H1 (cell line): ENCODE results near the gene UBE2O. TPM values are rescaled to one million over a fixed set of nuclear protein-coding genes. Genes with fewer than 3 reads are reported as not detected.
A peak's percentile ranks its signal among the peaks of the same experiment; 100 is the strongest.

Source experiments
- CBX5 ChIP-seq: fragments of 300-800, 300-1000 bp; sonication (generic); IDR thresholded peaks from 2 replicates; pipeline ENCODE4 v1.7.1; 2016; ENCODE audit warnings: antibody characterized with exemption, low read length, low read depth
- CTBP2 ChIP-seq: IDR thresholded peaks from 2 replicates; pipeline ENCODE4 v1.7.0; 2011; ENCODE audit warnings: borderline replicate concordance, mild to moderate bottlenecking, moderate library complexity, mixed read lengths, low read length; ENCODE audit not compliant: insufficient read depth, insufficient read length
- HDAC2 ChIP-seq, 2 experiments: fragments of 300-600 bp in 1 of 2; sonication (generic) in 1 of 2; IDR thresholded peaks; 2 replicates each; pipeline ENCODE4 v1.6.1; 2011 to 2012; ENCODE audit warnings: low read depth in 2 of 2, low read length in 2 of 2, mild to moderate bottlenecking in 2 of 2, moderate library complexity in 2 of 2, borderline replicate concordance in 1 of 2, inconsistent platforms in 1 of 2
- MAFK ChIP-seq: IDR thresholded peaks from 2 replicates; pipeline ENCODE4 v1.6.1; 2012; ENCODE audit warnings: low read depth, mild to moderate bottlenecking, improper control_type of control experiment, low read length
- RBBP5 ChIP-seq: IDR thresholded peaks from 2 replicates; pipeline ENCODE4 v1.7.1; 2012; ENCODE audit warnings: low read depth, mild to moderate bottlenecking, inconsistent platforms, low read length, moderate library complexity, borderline replicate concordance
- RFX5 ChIP-seq: IDR thresholded peaks from 2 replicates; pipeline ENCODE4 v1.6.1; 2011; ENCODE audit warnings: low read depth, low read length, improper control_type of control experiment, borderline replicate concordance
- TBP ChIP-seq: IDR thresholded peaks from 2 replicates; pipeline ENCODE4 v1.6.1; 2011; ENCODE audit warnings: low read depth, low read length, improper control_type of control experiment
- ZNF274 ChIP-seq: IDR thresholded peaks from 2 replicates; pipeline ENCODE4 v1.7.0; 2012; ENCODE audit warnings: low read length, borderline replicate concordance; ENCODE audit errors: extremely low read depth
- polyA plus RNA-seq, 7 experiments: library from polyadenylated mRNA; depleted of rRNA in 3 of 7; stranded (reverse) in 5 of 7; unstranded in 2 of 7; fragments of >200 nt in 5 of 7; fragments of 200-250 nt in 2 of 7; gene quantifications; 1 replicate in 5 of 7; 2 replicates in 1 of 7; 4 replicates in 1 of 7; pipeline versions ENCODE4 v1.2.1 to v1.2.3, GENCODE V29; 2011 to 2013; ENCODE audit warnings: missing spikeins in 2 of 7, mixed read lengths in 2 of 7
- total RNA-seq: library from RNA; stranded (reverse); fragmentation: NEBNext Ultra II Directional; extraction: Animal tissue kit (Norgen Biotek cat#: 25700); gene quantifications from 2 replicates; pipeline ENCODE4 v1.2.1, GENCODE V29; 2021
- TF ChIP-seq, protein P1 (sequence below): IDR thresholded peaks from 2 replicates; pipeline ENCODE4 v1.6.1; 2012; ENCODE audit warnings: inconsistent platforms

Gene UBE2O
- total and polyA plus RNA-seq, 2 of the 8 experiments (the other 6 are each of a cell fraction or from before 2014, with no cell fraction given) = 24.4 to 63.0 TPM

DNA sequence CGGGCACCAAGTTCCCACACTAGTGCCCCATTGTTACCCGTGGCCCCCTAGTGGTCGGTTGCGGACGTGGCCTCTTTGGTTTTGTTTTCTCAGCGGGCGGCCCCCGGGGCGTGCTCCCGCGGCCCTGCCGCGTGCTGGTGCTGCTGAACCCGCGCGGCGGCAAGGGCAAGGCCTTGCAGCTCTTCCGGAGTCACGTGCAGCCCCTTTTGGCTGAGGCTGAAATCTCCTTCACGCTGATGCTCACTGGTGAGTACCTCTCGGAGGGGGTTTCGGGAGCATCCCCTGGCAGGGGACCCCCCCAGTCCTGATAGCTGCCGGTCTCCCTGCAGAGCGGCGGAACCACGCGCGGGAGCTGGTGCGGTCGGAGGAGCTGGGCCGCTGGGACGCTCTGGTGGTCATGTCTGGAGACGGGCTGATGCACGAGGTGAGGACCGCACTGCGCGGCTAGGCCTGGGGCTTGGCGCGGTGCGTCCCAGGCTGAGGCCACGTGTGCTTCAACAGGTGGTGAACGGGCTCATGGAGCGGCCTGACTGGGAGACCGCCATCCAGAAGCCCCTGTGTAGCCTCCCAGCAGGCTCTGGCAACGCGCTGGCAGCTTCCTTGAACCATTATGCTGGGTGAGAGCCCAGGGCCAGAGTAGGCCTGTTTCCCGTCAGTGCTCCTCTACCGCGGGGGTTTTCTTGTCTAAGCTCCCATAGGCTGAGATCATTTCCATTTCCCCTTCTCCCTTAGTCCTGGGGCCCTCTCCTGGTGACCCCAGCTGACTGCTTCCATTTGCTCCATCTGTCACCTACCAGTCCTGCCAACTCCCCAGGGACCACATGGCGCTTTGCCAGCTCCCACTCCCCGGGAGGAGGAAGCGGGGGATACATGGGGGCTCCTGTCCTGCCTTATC lies 66.8 kb downstream of the UBE2O start (continued):
- TF ChIP-seq RBBP5 = 0 out of 2 replicates have a peak, but pooled peaks have one; percentile 16
- peak; percentile 87 to 90 for TF ChIP-seq HDAC2 (IDR thresholded peaks at IDR 0.05; ENCODE audit: borderline replicate concordance in 1 of 2, low read depth in 2 of 2, low read length in 2 of 2)
- TF ChIP-seq MAFK = no peak
- TF ChIP-seq CTBP2 = no peak
- TF ChIP-seq CBX5 = no peak
- no peak for TF ChIP-seq RFX5
- TF ChIP-seq ZNF274 = no peak
- TF ChIP-seq, protein P1, sequence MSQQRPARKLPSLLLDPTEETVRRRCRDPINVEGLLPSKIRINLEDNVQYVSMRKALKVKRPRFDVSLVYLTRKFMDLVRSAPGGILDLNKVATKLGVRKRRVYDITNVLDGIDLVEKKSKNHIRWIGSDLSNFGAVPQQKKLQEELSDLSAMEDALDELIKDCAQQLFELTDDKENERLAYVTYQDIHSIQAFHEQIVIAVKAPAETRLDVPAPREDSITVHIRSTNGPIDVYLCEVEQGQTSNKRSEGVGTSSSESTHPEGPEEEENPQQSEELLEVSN = peak; percentile 99
- TF ChIP-seq TBP = 0 out of 2 replicates have a peak, but pooled peaks have one; percentile 7
